RWPE1 (cell line): ENCODE results near the gene TNFRSF17.

ENCODE experiments used
- CTCF ChIA-PET: fragments of 350-600 bp; sonication (Branson Sonifier 250); formaldehyde crosslinking; extraction: SDS; loops from one replicate; lab custom pipeline; 2021; lab: Yijun Ruan, JAX
- POLR2A ChIA-PET: fragments of 400-600 bp; formaldehyde crosslinking; extraction: SDS; loops from one replicate; lab custom pipeline; 2020; ENCODE audit warnings: antibody characterized with exemption; ENCODE audit not compliant: low non-redundant PET; lab: Yijun Ruan, JAX
- DNase-seq: peaks from one replicate; pipeline ENCODE4 v3.0.0; 2012; ENCODE audit warnings: low spot score
- H3K27ac ChIP-seq: fragments of 450-650 bp; 2 replicates; pipeline ENCODE4 v1.5.1; 2017
- TF ChIP-seq, protein P1 (sequence below): fragments of 450-650 bp; conservative IDR thresholded peaks from 2 replicates; pipeline ENCODE4 v1.5.1; 2017; ENCODE audit warnings: low read depth, mild to moderate bottlenecking

The TNFRSF17 gene

DNA sequence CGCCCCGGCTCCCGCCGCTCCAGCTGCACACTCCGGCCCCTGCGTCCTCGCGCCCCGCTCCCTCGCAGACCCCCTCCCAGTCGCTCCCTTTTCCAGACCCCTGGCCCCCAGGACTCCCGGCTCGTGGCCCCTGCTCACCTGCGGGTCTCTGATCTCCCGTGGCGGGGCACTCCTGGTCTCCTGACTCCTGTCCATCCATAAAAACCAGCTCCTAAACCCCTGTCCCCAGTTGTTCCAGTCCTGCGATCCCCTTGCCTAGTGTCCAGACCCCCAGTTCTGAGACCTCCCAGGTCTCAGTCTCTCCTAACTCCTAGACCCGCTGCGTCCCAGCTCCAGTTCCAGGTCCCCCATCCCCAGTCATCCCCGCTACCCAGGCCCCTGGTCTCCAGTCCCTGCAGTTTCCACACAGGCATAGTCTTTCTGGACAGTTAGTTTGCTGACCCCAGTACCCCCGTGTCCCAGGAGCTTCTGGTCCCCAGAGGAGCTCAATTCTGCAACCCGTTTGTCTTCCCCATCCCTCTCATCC lies 11.9 kb downstream of the TNFRSF17 start:
- H3K27ac ChIP-seq: peak overlapping the region; percentile 79
- ChIA-PET POLR2A (interaction anchor here (0.6 to 1.2 kb wide), 4 partner anchors 18 to 85 kb away, joined by 3 to 5 read pairs (median 5); no protein-coding TSS in a partner anchor), CTCF (interaction anchor here (1.5 kb wide), 1 partner anchor 91 kb away, joined by 14 read pairs; no protein-coding TSS in a partner anchor)
- DNase-seq: peak; percentile 23
- TF ChIP-seq, protein P1, sequence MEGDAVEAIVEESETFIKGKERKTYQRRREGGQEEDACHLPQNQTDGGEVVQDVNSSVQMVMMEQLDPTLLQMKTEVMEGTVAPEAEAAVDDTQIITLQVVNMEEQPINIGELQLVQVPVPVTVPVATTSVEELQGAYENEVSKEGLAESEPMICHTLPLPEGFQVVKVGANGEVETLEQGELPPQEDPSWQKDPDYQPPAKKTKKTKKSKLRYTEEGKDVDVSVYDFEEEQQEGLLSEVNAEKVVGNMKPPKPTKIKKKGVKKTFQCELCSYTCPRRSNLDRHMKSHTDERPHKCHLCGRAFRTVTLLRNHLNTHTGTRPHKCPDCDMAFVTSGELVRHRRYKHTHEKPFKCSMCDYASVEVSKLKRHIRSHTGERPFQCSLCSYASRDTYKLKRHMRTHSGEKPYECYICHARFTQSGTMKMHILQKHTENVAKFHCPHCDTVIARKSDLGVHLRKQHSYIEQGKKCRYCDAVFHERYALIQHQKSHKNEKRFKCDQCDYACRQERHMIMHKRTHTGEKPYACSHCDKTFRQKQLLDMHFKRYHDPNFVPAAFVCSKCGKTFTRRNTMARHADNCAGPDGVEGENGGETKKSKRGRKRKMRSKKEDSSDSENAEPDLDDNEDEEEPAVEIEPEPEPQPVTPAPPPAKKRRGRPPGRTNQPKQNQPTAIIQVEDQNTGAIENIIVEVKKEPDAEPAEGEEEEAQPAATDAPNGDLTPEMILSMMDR: no peak

DNA sequence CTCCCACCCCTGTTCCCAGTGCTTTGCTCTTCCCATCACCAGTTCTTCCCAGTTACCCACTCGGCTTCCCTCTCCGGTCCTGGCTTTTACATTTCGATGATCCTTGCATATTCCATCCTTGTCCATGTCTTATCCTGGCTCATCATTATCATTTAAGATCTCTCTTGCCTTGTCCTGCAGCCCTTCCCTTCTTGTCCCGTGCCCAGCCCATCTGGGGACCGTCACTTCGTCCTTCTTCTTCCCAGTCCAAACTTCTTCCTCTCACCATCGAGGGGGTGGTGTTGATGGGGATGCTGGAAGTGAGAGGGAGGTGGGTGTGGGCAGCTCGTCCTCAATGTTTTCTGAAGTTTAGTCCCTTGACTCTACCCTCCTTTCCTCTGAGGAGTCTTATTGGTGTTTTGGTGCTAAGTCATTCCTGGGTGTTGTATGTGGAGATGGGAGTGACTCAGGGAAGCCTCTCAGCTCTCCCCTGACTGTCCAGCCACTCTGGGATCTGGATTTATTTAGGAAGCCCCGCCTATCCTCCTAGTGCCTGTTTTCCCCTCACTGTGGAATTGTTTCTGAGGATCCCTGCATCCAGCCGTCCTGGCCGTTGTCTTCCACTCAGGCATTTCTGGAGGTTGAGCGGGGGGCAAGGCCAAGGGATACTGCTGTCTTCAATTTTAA lies 12.5 kb downstream of the TNFRSF17 start:
- TF ChIP-seq, protein P1: no peak
- CTCF ChIA-PET: interaction anchor here (0.6 to 1.5 kb wide), 3 partner anchors 64 to 1888 kb away, joined by 3 to 14 read pairs (median 3); no protein-coding TSS in a partner anchor
- H3K27ac ChIP-seq: peak overlapping the region; percentile 79
- POLR2A ChIA-PET: interaction anchor here (1.2 kb wide), 1 partner anchor 49 kb away, joined by 5 read pairs; no protein-coding TSS in a partner anchor
- peak; percentile 55 for DNase-seq

DNA sequence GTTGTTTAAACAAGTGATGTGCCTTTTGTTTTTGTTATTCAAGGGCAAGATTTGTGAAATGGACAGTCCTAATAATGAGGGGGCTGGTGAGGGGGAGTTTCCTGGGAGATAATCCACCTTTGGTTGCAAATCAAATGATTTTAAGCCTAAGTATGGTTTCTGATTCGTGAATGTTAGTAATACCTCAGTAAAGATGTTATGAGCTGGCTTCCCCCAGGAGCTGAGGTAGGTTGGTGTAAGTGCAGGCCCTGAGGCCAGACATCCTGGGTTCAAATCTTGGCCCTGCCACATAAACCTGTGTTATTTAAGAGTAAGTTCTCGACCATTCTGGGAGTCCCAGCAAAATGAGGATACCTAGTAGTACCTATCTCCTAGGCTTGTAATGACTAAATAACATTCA lies 13.1 kb downstream of the TNFRSF17 start:
- ChIA-PET POLR2A (no interaction called here), CTCF (interaction anchor here (0.6 to 0.9 kb wide), 3 partner anchors 32 to 1888 kb away, joined by 3 read pairs; no protein-coding TSS in a partner anchor)
- DNase-seq: no peak
- H3K27ac ChIP-seq: peak overlapping the region; percentile 79
- TF ChIP-seq, protein P1: no peak

DNA sequence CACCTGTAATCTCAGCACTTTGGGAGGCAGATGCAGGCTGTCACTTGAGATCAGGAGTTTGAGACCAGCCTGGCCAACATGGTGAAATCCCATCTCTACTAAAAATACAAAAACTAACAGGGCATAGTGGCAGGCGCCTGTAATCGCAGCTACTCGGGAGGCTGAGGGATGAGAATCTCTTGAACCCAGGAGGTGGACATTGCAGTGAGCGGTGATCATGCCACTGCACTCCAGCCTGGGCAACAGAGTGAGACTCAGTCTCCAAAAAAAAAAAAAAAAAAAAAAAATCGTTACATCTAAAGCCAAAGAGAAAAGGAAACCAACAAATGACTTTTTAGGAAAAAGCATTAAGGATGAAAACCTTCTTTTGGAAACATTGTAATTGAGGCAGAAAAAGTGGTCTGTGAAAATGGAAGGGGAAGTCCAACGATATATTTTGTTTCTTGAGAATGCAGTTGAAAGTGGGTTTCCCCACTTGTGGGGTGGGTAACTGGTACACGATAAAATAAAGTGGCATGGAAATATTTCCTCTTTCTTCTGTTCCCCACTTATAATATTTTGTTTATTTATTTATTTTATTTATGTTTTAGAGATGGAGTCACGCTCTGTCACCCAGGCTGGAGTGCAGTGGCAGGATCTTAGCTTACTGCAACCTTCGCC lies 14.1 kb downstream of the TNFRSF17 start:
- CTCF ChIA-PET: interaction anchor here (0.9 kb wide), 1 partner anchor 31 kb away, joined by 3 read pairs; no protein-coding TSS in a partner anchor
- DNase-seq: no peak
- no peak overlapping the region for H3K27ac ChIP-seq
- POLR2A ChIA-PET: no interaction called here
- TF ChIP-seq, protein P1: no peak

DNA sequence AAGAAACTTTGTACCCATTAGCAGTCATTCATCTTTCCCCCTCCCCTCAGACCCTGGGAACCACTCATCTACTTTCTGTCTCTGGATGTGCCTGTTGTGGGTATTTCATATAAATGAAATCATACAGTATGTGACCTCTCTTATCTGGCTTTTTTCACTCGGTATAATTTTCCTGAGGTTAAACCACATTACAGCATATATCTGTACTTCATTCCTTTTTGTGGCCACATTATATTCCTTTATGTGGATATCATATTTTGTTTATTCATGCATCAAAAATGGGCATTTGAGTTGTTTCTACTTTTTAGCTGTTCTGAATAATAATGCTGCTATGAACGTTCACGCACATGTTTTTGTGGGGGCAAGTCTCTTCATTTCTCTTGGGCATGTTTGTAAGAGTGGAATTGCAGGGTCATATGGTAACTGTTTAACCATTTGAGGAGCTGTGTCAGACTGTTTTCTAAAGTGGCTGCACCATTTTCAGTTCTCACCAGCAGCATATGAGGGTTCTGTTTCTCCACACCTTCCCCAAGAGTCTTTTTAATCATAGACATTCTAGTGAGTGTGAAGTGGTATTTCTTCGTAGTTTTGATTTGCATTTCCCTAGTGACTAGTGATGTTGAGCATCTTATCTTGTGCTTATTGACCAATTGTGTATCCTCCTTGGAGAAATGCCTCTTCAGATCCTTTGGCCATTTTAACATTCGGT lies 15.3 kb downstream of the TNFRSF17 start:
- ChIA-PET CTCF (interaction anchor here (0.6 kb wide), 1 partner anchor 509 kb away, joined by 3 read pairs; no protein-coding TSS in a partner anchor), POLR2A (no interaction called here)

More for the DNA sequence above, 15.3 kb downstream of the TNFRSF17 start:
- TF ChIP-seq, protein P1: no peak
- no peak for DNase-seq
- H3K27ac ChIP-seq: no peak overlapping the region
